HCT116 (cell line): ENCODE results near the gene STK38L.

Experiments used
- EZH2 ChIP-seq: fragments of 200-600 bp; sonication (generic); IDR thresholded peaks from 2 replicates; pipeline ENCODE4 v1.6.1; 2017; ENCODE audit warnings: antibody characterized with exemption, mixed run types
- EZH2phosphoT487 ChIP-seq: fragments of 200-600 bp; IDR thresholded peaks from 2 replicates; pipeline ENCODE4 v1.6.1; 2018; ENCODE audit warnings: antibody characterized with exemption, borderline replicate concordance
- POLR2A ChIP-seq: IDR thresholded peaks from 2 replicates; pipeline ENCODE4 v1.7.0; 2011; ENCODE audit warnings: borderline replicate concordance; ENCODE audit not compliant: insufficient read depth, insufficient read length; ENCODE audit errors: extremely low read depth
- POLR2AphosphoS5 ChIP-seq: IDR thresholded peaks from 2 replicates; pipeline ENCODE4 v1.6.1; 2011; ENCODE audit warnings: mild to moderate bottlenecking, low read depth, low read length, moderate library complexity
- SIN3A ChIP-seq: IDR thresholded peaks from 2 replicates; pipeline ENCODE4 v1.6.1; 2012; ENCODE audit warnings: low read depth
- TF ChIP-seq, protein P1 (sequence below), 3 experiments: fragments of 200-600 bp in 1 of 3; sonication (generic) in 1 of 3; IDR thresholded peaks in 2 of 3; conservative IDR thresholded peaks in 1 of 3; 2 replicates each; pipeline ENCODE4 v1.5.1; 2012 to 2017; ENCODE audit warnings: low read depth in 2 of 3, low read length in 2 of 3, antibody characterized with exemption in 1 of 3, borderline replicate concordance in 1 of 3, control low read depth in 1 of 3, mild to moderate bottlenecking in 1 of 3, mixed read lengths in 1 of 3, mixed run types in 1 of 3, moderate library complexity in 1 of 3; ENCODE audit not compliant: insufficient read depth in 1 of 3

DNA sequence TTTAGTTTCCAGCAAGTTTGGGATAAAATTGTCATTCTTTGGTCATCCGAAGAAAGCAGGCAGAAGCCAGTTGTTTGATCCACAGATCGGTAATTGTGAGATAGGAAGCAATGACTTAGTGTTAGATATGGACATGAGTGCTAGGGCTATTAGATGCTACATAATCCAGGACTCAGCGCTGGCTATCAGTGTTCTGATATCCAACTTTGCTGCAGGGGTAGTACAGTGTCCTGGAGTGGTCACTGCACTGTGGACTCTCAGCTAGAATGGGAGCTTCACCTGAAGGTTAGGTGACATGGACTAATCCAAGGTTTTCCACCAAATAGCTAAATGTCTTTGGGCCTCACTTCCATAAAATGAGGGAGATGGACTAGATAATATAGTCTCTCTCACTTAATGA is 39.9 kb downstream of the STK38L start:
- TF ChIP-seq POLR2AphosphoS5, result no peak
- TF ChIP-seq SIN3A, result no peak
- no peak for TF ChIP-seq POLR2A
- TF ChIP-seq, protein P1, sequence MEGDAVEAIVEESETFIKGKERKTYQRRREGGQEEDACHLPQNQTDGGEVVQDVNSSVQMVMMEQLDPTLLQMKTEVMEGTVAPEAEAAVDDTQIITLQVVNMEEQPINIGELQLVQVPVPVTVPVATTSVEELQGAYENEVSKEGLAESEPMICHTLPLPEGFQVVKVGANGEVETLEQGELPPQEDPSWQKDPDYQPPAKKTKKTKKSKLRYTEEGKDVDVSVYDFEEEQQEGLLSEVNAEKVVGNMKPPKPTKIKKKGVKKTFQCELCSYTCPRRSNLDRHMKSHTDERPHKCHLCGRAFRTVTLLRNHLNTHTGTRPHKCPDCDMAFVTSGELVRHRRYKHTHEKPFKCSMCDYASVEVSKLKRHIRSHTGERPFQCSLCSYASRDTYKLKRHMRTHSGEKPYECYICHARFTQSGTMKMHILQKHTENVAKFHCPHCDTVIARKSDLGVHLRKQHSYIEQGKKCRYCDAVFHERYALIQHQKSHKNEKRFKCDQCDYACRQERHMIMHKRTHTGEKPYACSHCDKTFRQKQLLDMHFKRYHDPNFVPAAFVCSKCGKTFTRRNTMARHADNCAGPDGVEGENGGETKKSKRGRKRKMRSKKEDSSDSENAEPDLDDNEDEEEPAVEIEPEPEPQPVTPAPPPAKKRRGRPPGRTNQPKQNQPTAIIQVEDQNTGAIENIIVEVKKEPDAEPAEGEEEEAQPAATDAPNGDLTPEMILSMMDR (IDR thresholded peaks at IDR 0.05 in 2 of 3, conservative IDR thresholded peaks at IDR 0.05 in 1 of 3; ENCODE audit: borderline replicate concordance in 1 of 3, insufficient read depth in 1 of 3, low read depth in 2 of 3, low read length in 2 of 3), result no peak
- TF ChIP-seq EZH2, result no peak
- no peak for TF ChIP-seq EZH2phosphoT487
